Hepatocyte (in vitro differentiated cells): ENCODE measurements around the gene IL4I1.

Experiments used
- EZH2 ChIP-seq: fragments of 200-600 bp; sonication (generic); IDR thresholded peaks from 2 replicates; pipeline ENCODE4 v1.6.1; 2016; ENCODE audit warnings: antibody characterized with exemption, mild to moderate bottlenecking, borderline replicate concordance
- TF ChIP-seq, protein P1 (sequence below): fragments of 200-600 bp; sonication (generic); IDR thresholded peaks from 2 replicates; pipeline ENCODE4 v1.5.1; 2016; ENCODE audit warnings: antibody characterized with exemption, mild to moderate bottlenecking; ENCODE audit not compliant: poor library complexity

DNA sequence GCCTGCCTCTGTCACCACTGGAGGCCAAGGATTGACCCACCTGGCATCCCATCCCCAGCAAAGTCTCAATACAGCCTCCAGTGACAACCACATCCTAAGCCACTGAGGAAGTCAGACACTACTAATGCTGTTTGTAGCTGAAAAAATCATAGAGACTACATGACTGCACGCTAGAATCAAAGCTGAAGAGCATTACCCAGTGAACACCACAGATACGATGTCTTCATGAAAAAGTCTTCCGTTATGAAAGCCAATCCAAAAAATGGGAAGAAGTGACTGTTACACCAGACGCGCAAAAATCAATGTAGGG, 43.8 kb upstream of the IL4I1 start:
- no peak for TF ChIP-seq EZH2
- TF ChIP-seq, protein P1, sequence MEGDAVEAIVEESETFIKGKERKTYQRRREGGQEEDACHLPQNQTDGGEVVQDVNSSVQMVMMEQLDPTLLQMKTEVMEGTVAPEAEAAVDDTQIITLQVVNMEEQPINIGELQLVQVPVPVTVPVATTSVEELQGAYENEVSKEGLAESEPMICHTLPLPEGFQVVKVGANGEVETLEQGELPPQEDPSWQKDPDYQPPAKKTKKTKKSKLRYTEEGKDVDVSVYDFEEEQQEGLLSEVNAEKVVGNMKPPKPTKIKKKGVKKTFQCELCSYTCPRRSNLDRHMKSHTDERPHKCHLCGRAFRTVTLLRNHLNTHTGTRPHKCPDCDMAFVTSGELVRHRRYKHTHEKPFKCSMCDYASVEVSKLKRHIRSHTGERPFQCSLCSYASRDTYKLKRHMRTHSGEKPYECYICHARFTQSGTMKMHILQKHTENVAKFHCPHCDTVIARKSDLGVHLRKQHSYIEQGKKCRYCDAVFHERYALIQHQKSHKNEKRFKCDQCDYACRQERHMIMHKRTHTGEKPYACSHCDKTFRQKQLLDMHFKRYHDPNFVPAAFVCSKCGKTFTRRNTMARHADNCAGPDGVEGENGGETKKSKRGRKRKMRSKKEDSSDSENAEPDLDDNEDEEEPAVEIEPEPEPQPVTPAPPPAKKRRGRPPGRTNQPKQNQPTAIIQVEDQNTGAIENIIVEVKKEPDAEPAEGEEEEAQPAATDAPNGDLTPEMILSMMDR, result no peak
